ENCODE measurements around the gene ESRRG.

Gene ESRRG

GRCh38 chr1:216653001-216653400, 70.2 kb downstream of the ESRRG start:
- Histone ChIP-seq H3K27me3 (ENCODE audit: insufficient read depth, low read length) (no peaks in the 10 kb centered on the region), H4K20me1 (ENCODE audit: insufficient read depth, low read length) (no peaks in the 10 kb centered on the region), H2AFZ (ENCODE audit: low read length) (no peak overlapping the region), H3K9ac (ENCODE audit: low read length) (no peak overlapping the region), H3K27ac (ENCODE audit: low read depth, low read length, poor library complexity, severe bottlenecking) (no peak overlapping the region), H3K9me2 (ENCODE audit: low read depth, low read length) (no peaks in the 10 kb centered on the region), H3K9me3 (ENCODE audit: low read length) (no peaks in the 10 kb centered on the region), H3K4me3 (ENCODE audit: low read depth, low read length, poor library complexity, severe bottlenecking) (no peak overlapping the region), H3F3A (ENCODE audit: insufficient read depth, low read length) (no peaks in the 10 kb centered on the region), H3K4me2 (ENCODE audit: low read length) (no peak overlapping the region), H3K79me2 (ENCODE audit: insufficient read depth, low read length) (no peaks in the 10 kb centered on the region), H3K4me1 (ENCODE audit: insufficient read depth, low read length, severe bottlenecking) (no peaks in the 10 kb centered on the region), H3K36me3 (ENCODE audit: insufficient read depth, low read length) (no peaks in the 10 kb centered on the region)
- no peak for TF ChIP-seq EZH2 (IDR thresholded peaks at IDR 0.05; ENCODE audit: borderline replicate concordance, low read length)
- no peak for TF ChIP-seq CTCF (IDR thresholded peaks at IDR 0.05; ENCODE audit: low read length)

- no peaks in the 10 kb centered on the region for H3K27me3 ChIP-seq (ENCODE audit: insufficient read depth, low read length)
- no peaks in the 10 kb centered on the region for H3K36me3 ChIP-seq (ENCODE audit: insufficient read depth, low read length)
- TF ChIP-seq CTCF (IDR thresholded peaks at IDR 0.05; ENCODE audit: low read length) (no peak), EZH2 (IDR thresholded peaks at IDR 0.05; ENCODE audit: borderline replicate concordance, low read length) (no peak)
Observed at GRCh38 chr1:216651826-216652418, 71.3 kb downstream of the ESRRG start.

GRCh38 chr1:216643176-216643575, 80.1 kb downstream of the ESRRG start:
- Histone ChIP-seq H2AFZ (ENCODE audit: low read length) (no peak overlapping the region), H3K9ac (ENCODE audit: low read length) (no peak overlapping the region), H3K27ac (ENCODE audit: low read depth, low read length, poor library complexity, severe bottlenecking) (no peak overlapping the region), H3F3A (ENCODE audit: insufficient read depth, low read length) (no peaks in the 10 kb centered on the region), H3K4me3 (ENCODE audit: low read depth, low read length, poor library complexity, severe bottlenecking) (no peak overlapping the region), H3K27me3 (ENCODE audit: insufficient read depth, low read length) (no peaks in the 10 kb centered on the region), H3K9me3 (ENCODE audit: low read length) (no peaks in the 10 kb centered on the region), H3K4me1 (ENCODE audit: insufficient read depth, low read length, severe bottlenecking) (no peaks in the 10 kb centered on the region), H3K79me2 (ENCODE audit: insufficient read depth, low read length) (no peaks in the 10 kb centered on the region), H3K36me3 (ENCODE audit: insufficient read depth, low read length) (no peaks in the 10 kb centered on the region), H3K4me2 (ENCODE audit: low read length) (no peak overlapping the region), H4K20me1 (ENCODE audit: insufficient read depth, low read length) (no peaks in the 10 kb centered on the region), H3K9me2 (ENCODE audit: low read depth, low read length) (no peaks in the 10 kb centered on the region)
- no peak for TF ChIP-seq EZH2 (IDR thresholded peaks at IDR 0.05; ENCODE audit: borderline replicate concordance, low read length)
- TF ChIP-seq CTCF (IDR thresholded peaks at IDR 0.05; ENCODE audit: low read length) = no peak

More at GRCh38 chr1:216651826-216652418, 71.3 kb downstream of the ESRRG start:
- no peak overlapping the region for H3K9ac ChIP-seq (ENCODE audit: low read length)
- no peak overlapping the region for H3K4me2 ChIP-seq (ENCODE audit: low read length)
- H3K4me3 ChIP-seq (ENCODE audit: low read depth, low read length, poor library complexity, severe bottlenecking) = no peak overlapping the region
- H3K79me2 ChIP-seq (ENCODE audit: insufficient read depth, low read length) = no peaks in the 10 kb centered on the region
- no peaks in the 10 kb centered on the region for H4K20me1 ChIP-seq (ENCODE audit: insufficient read depth, low read length)
- H3K4me1 ChIP-seq (ENCODE audit: insufficient read depth, low read length, severe bottlenecking) = no peaks in the 10 kb centered on the region
- H2AFZ ChIP-seq (ENCODE audit: low read length) = no peak overlapping the region
- no peaks in the 10 kb centered on the region for H3K9me2 ChIP-seq (ENCODE audit: low read depth, low read length)
- no peaks in the 10 kb centered on the region for H3K9me3 ChIP-seq (ENCODE audit: low read length)
- no peaks in the 10 kb centered on the region for H3F3A ChIP-seq (ENCODE audit: insufficient read depth, low read length)
- no peak overlapping the region for H3K27ac ChIP-seq (ENCODE audit: low read depth, low read length, poor library complexity, severe bottlenecking)

All from OCI-LY1 (cell line).